Natural killer cell (primary cell): ENCODE data around the gene CRTAC1. TPM values are rescaled to one million over a fixed set of nuclear protein-coding genes. Genes with fewer than 3 reads are reported as not detected.

Experiments used
- ATAC-seq, 3 donors: fragments of 150-1000 bp in 2 of 3; fragments of 200-7000 bp in 1 of 3; cut with Tn5 transposase; 1 replicate in 1 of 3; 2 replicates in 2 of 3; pipeline ENCODE4 v1.10.0; 2021; ENCODE audit warnings: mild to moderate bottlenecking in 2 of 3, moderate library complexity in 2 of 3
- DNase-seq, 2 donors: peaks; one replicate each; pipeline versions ENCODE4 v3.0.0 to v3.0.0-alpha.2; 2013 to 2021; ENCODE audit warnings: mixed read lengths in 1 of 2
- H3K27ac ChIP-seq: one replicate; pipeline ENCODE4 v1.5.1; 2013; ENCODE audit warnings: mild to moderate bottlenecking, low read length
- H3K27me3 ChIP-seq: one replicate; pipeline ENCODE4 v1.6.1; 2013; ENCODE audit warnings: low read length; ENCODE audit not compliant: control insufficient read depth, insufficient read depth
- H3K36me3 ChIP-seq: one replicate; pipeline ENCODE4 v1.6.1; 2013; ENCODE audit warnings: low read length; ENCODE audit not compliant: control insufficient read depth, insufficient read depth
- H3K4me1 ChIP-seq: one replicate; pipeline ENCODE4 v1.6.1; 2013; ENCODE audit warnings: low read length; ENCODE audit not compliant: control insufficient read depth, insufficient read depth
- H3K4me3 ChIP-seq: one replicate; pipeline ENCODE4 v1.5.1; 2013; ENCODE audit warnings: low read length
- H3K9me3 ChIP-seq: one replicate; pipeline ENCODE4 v1.6.1; 2013; ENCODE audit warnings: low read length; ENCODE audit not compliant: control insufficient read depth, insufficient read depth
- H3K27ac Mint-ChIP-seq, 2 donors: one replicate each; pipeline ENCODE4 v1.8.0; 2022; ENCODE audit warnings: mild to moderate bottlenecking in 2 of 2, mixed read lengths in 2 of 2, moderate library complexity in 1 of 2
- H3K27me3 Mint-ChIP-seq, 2 donors: one replicate each; pipeline ENCODE4 v1.8.0; 2022; ENCODE audit warnings: low read depth in 2 of 2, mixed read lengths in 2 of 2
- H3K36me3 Mint-ChIP-seq: one replicate; pipeline ENCODE4 v1.8.0; 2022; ENCODE audit warnings: mixed read lengths
- H3K4me1 Mint-ChIP-seq, 2 donors: one replicate each; pipeline ENCODE4 v1.8.0; 2022; ENCODE audit warnings: mixed read lengths in 2 of 2
- H3K4me3 Mint-ChIP-seq: one replicate; pipeline ENCODE4 v1.8.0; 2022; ENCODE audit warnings: mild to moderate bottlenecking, moderate library complexity, mixed read lengths
- H3K9me3 Mint-ChIP-seq, 2 donors: one replicate each; pipeline ENCODE4 v1.8.0; 2022; ENCODE audit warnings: mixed read lengths in 2 of 2
- CTCF ChIP-seq: fragments of 200-600 bp; IDR thresholded peaks from one replicate; pipeline ENCODE4 v1.8.0; 2022; ENCODE audit warnings: antibody characterized with exemption
- WGBS: methylation state at CpG from one replicate; pipeline ENCODE4 v1.1.7; 2013; ENCODE audit warnings: missing lambda C conversion rate; ENCODE audit not compliant: insufficient coverage; 5-methylcytosine and 5-hydroxymethylcytosine counted together
- intact Hi-C: fragments of 100-400 bp; cut with micrococcal nuclease; formaldehyde crosslinking; loops from one replicate; pipeline ENCODE4 v1.14.2; 2022
- total RNA-seq, 4 donors: library from RNA; stranded (reverse); fragments of 120-200 nt in 1 of 4; gene quantifications; one replicate each; pipeline versions ENCODE4 v1.2.3 to v1.2.4, GENCODE V29; 2013 to 2022

The CRTAC1 gene
- total RNA-seq, 3 donors from 2014 or later (not counting 1 experiment from before 2014, with no cell fraction given): not detected

DNA sequence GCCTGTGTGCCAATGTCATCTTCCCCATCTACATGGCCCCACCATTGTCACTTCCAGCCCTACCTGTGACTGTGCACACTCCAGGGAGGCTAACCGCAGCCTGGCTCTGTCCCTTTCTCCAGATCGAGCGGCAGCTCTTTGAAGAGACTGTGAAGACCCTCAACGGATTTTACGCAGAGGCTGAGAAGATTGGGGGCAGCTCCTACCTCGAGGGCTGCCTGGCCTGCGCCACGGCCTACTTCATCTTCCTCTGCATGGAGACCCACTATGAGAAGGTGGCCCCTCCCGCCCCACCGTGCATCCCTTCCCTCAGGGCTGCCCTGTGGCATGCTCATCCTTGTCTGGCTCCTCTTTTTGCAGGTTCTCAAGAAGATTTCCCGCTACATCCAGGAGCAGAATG is 166.6 kb downstream of the CRTAC1 start:
- Mint-ChIP-seq H3K4me1 (peaks cover 28 to 30% of the 10 kb centered on the region in 2 donors), H3K27ac (no peak overlapping the region), H3K36me3 (no peaks in the 10 kb centered on the region), H3K9me3 (no peaks in the 10 kb centered on the region), H3K4me3 (no peak overlapping the region), H3K27me3 (no peaks in the 10 kb centered on the region)
- peaks cover 8% of the 10 kb centered on the region for H3K4me1 ChIP-seq
- WGBS: 92% methylated on average over 11 of the region's 11 CpGs
- no peaks in the 10 kb centered on the region for H3K27me3 ChIP-seq
- no peaks in the 10 kb centered on the region for H3K9me3 ChIP-seq
- H3K4me3 ChIP-seq: no peak overlapping the region
- DNase-seq (no peak), ATAC-seq (no peak)
- H3K27ac ChIP-seq: no peak overlapping the region
- no peak for TF ChIP-seq CTCF
- intact Hi-C loops: no loop called here
- no peaks in the 10 kb centered on the region for H3K36me3 ChIP-seq

GRCh38 chr10:97861924-97862323 is 168.5 kb downstream of the CRTAC1 start:
- H3K9me3 Mint-ChIP-seq: no peaks in the 10 kb centered on the region
- intact Hi-C loops: no loop called here
- Histone ChIP-seq H3K27ac (no peak overlapping the region), H3K36me3 (no peaks in the 10 kb centered on the region), H3K9me3 (no peaks in the 10 kb centered on the region), H3K27me3 (no peaks in the 10 kb centered on the region), H3K4me1 (no peaks in the 10 kb centered on the region), H3K4me3 (no peak overlapping the region)
- no peak for TF ChIP-seq CTCF
- no peak overlapping the region for H3K27ac Mint-ChIP-seq
- WGBS: 67% methylated on average over 1 of the region's 1 CpG
- no peaks in the 10 kb centered on the region for H3K36me3 Mint-ChIP-seq
- H3K27me3 Mint-ChIP-seq: no peaks in the 10 kb centered on the region
- H3K4me1 Mint-ChIP-seq: peaks cover 24% of the 10 kb centered on the region in 2 donors
- DNase-seq: no peak
- ATAC-seq: no peak
- H3K4me3 Mint-ChIP-seq: no peak overlapping the region

GRCh38 chr10:97861097-97861750 is 169.2 kb downstream of the CRTAC1 start:
- peaks cover 17 to 19% of the 10 kb centered on the region in 2 donors for H3K4me1 Mint-ChIP-seq
- no peak overlapping the region for H3K27ac Mint-ChIP-seq
- no peak overlapping the region for H3K4me3 Mint-ChIP-seq
- Histone ChIP-seq H3K4me3 (no peak overlapping the region), H3K36me3 (no peaks in the 10 kb centered on the region), H3K27me3 (no peaks in the 10 kb centered on the region), H3K4me1 (no peaks in the 10 kb centered on the region), H3K27ac (no peak overlapping the region), H3K9me3 (no peaks in the 10 kb centered on the region)
- no peaks in the 10 kb centered on the region for H3K9me3 Mint-ChIP-seq
- TF ChIP-seq CTCF: no peak
- 94% methylated on average over 3 of the region's 3 CpGs for WGBS
- no peaks in the 10 kb centered on the region for H3K27me3 Mint-ChIP-seq
- intact Hi-C loops: no loop called here
- DNase-seq (no peak), ATAC-seq (no peak)
- no peaks in the 10 kb centered on the region for H3K36me3 Mint-ChIP-seq

DNA sequence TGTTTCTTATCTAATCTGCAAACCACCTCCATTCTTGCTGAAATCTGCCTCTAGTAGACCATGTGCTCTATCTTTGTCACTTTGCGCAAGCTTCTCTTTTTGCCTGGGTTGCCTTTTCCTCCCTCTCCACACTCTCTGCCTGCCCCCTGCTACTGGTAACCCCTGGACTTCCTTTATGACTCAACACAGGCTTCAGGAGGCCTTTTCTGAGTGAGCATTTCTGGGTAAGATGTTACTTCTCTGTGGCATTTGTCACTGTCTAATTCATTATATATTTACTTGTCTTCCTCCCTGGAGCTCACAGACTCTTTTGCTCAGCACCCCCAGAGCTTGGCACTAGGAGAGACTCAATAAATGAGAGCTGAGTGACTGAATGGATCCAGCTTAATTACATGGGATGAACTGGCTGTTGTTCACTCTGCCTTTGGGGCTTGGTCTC is 172.4 kb downstream of the CRTAC1 start:
- WGBS: 50% methylated on average over 1 of the region's 1 CpG
- no peak overlapping the region for H3K4me3 ChIP-seq
- DNase-seq (no peak), ATAC-seq (peak; percentile 38 to 50 (median 39))
- H3K9me3 Mint-ChIP-seq: no peaks in the 10 kb centered on the region
- H3K27ac ChIP-seq: no peak overlapping the region
- no peak overlapping the region for H3K4me3 Mint-ChIP-seq
- TF ChIP-seq CTCF: no peak
- H3K36me3 Mint-ChIP-seq: no peaks in the 10 kb centered on the region
- intact Hi-C loops: no loop called here
- H3K27me3 Mint-ChIP-seq: peaks cover 0 to 1% of the 10 kb centered on the region in 2 donors
- H3K9me3 ChIP-seq: no peaks in the 10 kb centered on the region
- H3K36me3 ChIP-seq: no peaks in the 10 kb centered on the region
- H3K4me1 Mint-ChIP-seq: peaks cover 11 to 14% of the 10 kb centered on the region in 2 donors
- H3K4me1 ChIP-seq: no peaks in the 10 kb centered on the region
- no peak overlapping the region for H3K27ac Mint-ChIP-seq
- no peaks in the 10 kb centered on the region for H3K27me3 ChIP-seq
